ENCODE results near the gene MIOX. TPM values are rescaled to one million over a fixed set of nuclear protein-coding genes. Genes with fewer than 3 reads are reported as not detected.

The MIOX gene
- total and polyA plus RNA-seq, 2 of the 13 experiments (the other 11 are each of a cell fraction or from before 2014, with no cell fraction given) = 1.5 to 2.9 TPM

GRCh38 chr22:50525104-50525857, 38.6 kb downstream of the MIOX start, which contains the start of gene SCO2 (continued):
- no peak for TF ChIP-seq TERF1 (CRISPR knock-in tag; IDR thresholded peaks at IDR 0.05)
- no peak for TF ChIP-seq ZFP62 (CRISPR knock-in tag; IDR thresholded peaks at IDR 0.05)
- no peak for TF ChIP-seq ZNF484 (CRISPR knock-in tag; IDR thresholded peaks at IDR 0.05; ENCODE audit: borderline replicate concordance, low read depth)
- TF ChIP-seq ZKSCAN5 (CRISPR knock-in tag; IDR thresholded peaks at IDR 0.05) = no peak
- 0 out of 2 replicates have a peak, but pooled peaks have one; percentile 28 for TF ChIP-seq ZNF672 (CRISPR knock-in tag; IDR thresholded peaks at IDR 0.05)
- TF ChIP-seq SIN3A (IDR thresholded peaks at IDR 0.05; ENCODE audit: borderline replicate concordance, low read depth, low read length) = 0 out of 2 replicates have a peak, but pooled peaks have one; percentile 67
- TF ChIP-seq KLF9 (CRISPR knock-in tag; IDR thresholded peaks at IDR 0.05; ENCODE audit: low read depth) = 0 out of 2 replicates have a peak, but pooled peaks have one; percentile 60
- peak; percentile 71 for TF ChIP-seq SPEN (CRISPR knock-in tag; IDR thresholded peaks at IDR 0.05; ENCODE audit: low read depth)
- TF ChIP-seq RFX5 (IDR thresholded peaks at IDR 0.05; ENCODE audit: low read depth, low read length) = no peak
- no peak for TF ChIP-seq PAWR (CRISPR knock-in tag; IDR thresholded peaks at IDR 0.05; ENCODE audit: borderline replicate concordance)
- peak; percentile 42; the same call in 1 of the 2 replicates for TF ChIP-seq GATAD2A (CRISPR knock-in tag; IDR thresholded peaks at IDR 0.05)
- TF ChIP-seq HNF1B (CRISPR knock-in tag; IDR thresholded peaks at IDR 0.05) = peak; percentile 87
- TF ChIP-seq ZNF7 (CRISPR knock-in tag; IDR thresholded peaks at IDR 0.05) = peak; percentile 11; the same call in 1 of the 2 replicates
- peak; percentile 78; the same call in 1 of the 2 replicates for TF ChIP-seq SAFB2 (CRISPR knock-in tag; IDR thresholded peaks at IDR 0.05; ENCODE audit: borderline replicate concordance, low read depth)
- TF ChIP-seq E2F1 (CRISPR knock-in tag; IDR thresholded peaks at IDR 0.05) = peak; percentile 67
- TF ChIP-seq SP4 (CRISPR knock-in tag; IDR thresholded peaks at IDR 0.05) = peak; percentile 57; the same call in 1 of the 2 replicates
- TF ChIP-seq THAP9 (CRISPR knock-in tag; IDR thresholded peaks at IDR 0.05; ENCODE audit: borderline replicate concordance) = peak; percentile 91
- no peak for TF ChIP-seq ZUFSP (CRISPR knock-in tag; IDR thresholded peaks at IDR 0.05; ENCODE audit: borderline replicate concordance)
- TF ChIP-seq SATB2 (CRISPR knock-in tag; IDR thresholded peaks at IDR 0.05) = no peak
- TF ChIP-seq EZH2 (conservative IDR thresholded peaks at IDR 0.05; ENCODE audit: low read depth, low read length) = no peak
- no peak for TF ChIP-seq ZNF720 (CRISPR knock-in tag; IDR thresholded peaks at IDR 0.05)
